ENCODE measurements around the gene ADAMTS7. TPM values are rescaled to one million over a fixed set of nuclear protein-coding genes. Genes with fewer than 3 reads are reported as not detected.

The ADAMTS7 gene
- total and polyA plus RNA-seq, 2 of the 4 experiments (the other 2 are of a cell fraction): 1.4 to 12.6 TPM

- dilution Hi-C loops (cut with HindIII; ENCODE audit: low sequenced_read_pairs, unreplicated experiment) (no loop called here), in situ Hi-C loops (cut with MboI; ENCODE audit: low sequenced_read_pairs) (no loop called here)
Observed at GRCh38 chr15:78761891-78762385, 49.3 kb downstream of the ADAMTS7 start.

More at GRCh38 chr15:78761891-78762385, 49.3 kb downstream of the ADAMTS7 start:
- WGBS, 2 experiments (ENCODE audit: extremely low coverage in 2 of 2, insufficient read length in 1 of 2): 77% methylated on average over 2 of the region's 3 CpGs; no CpG with 5 or more reads in 1 of the 2 experiments
- ChIA-PET POLR2A (ENCODE audit: unreplicated experiment) (no interaction called here), CTCF (no interaction called here)
- ATAC-seq (ENCODE audit: low read depth) (no peak), DNase-seq (no peak)
- Histone ChIP-seq H3K4ac (ENCODE audit: low read depth, low read length) (no peak overlapping the region), H3K36me3 (ENCODE audit: control insufficient read depth, insufficient read depth, low read length) (peaks cover 2% of the 10 kb centered on the region; the same call in 1 of the 2 replicates), H3K56ac (ENCODE audit: extremely low read depth, insufficient read depth, low read length) (no peak overlapping the region), H3K18ac (ENCODE audit: low read depth, low read length) (no peak overlapping the region), H4K91ac (ENCODE audit: insufficient read depth, low read depth, low read length) (no peak overlapping the region), H2BK5ac (ENCODE audit: low read depth, low read length, poor library complexity, severe bottlenecking) (no peak overlapping the region), H3K23ac (ENCODE audit: low read depth, low read length) (no peak overlapping the region), H3K9me3 (ENCODE audit: control insufficient read depth, insufficient read depth, low read length) (no peaks in the 10 kb centered on the region), H4K5ac (ENCODE audit: low read depth, low read length) (no peak overlapping the region), H3K4me1 (ENCODE audit: control insufficient read depth, insufficient read depth, low read length) (peaks cover 12% of the 10 kb centered on the region), H3K4me3 (ENCODE audit: insufficient read depth, low read depth, low read length) (no peak overlapping the region), H3K9ac (ENCODE audit: low read depth, low read length) (no peak overlapping the region), H2AK9ac (replicated peaks; ENCODE audit: low read depth, low read length, poor library complexity) (no peak overlapping the region), H4K20me1 (ENCODE audit: insufficient read depth, low read length) (no peaks in the 10 kb centered on the region), H2BK20ac (ENCODE audit: low read depth, low read length) (no peak overlapping the region), H3K27me3 (ENCODE audit: control insufficient read depth, insufficient read depth, low read length) (no peaks in the 10 kb centered on the region), H3K14ac (replicated peaks; ENCODE audit: low read depth, low read length) (no peak overlapping the region), H2BK15ac (ENCODE audit: low read depth, low read length) (no peak overlapping the region), H3K9me1 (ENCODE audit: insufficient read depth, low read length) (no peaks in the 10 kb centered on the region; the same call in 1 of the 2 replicates), H3K4me2 (ENCODE audit: low read depth, low read length) (no peak overlapping the region), H4K8ac (ENCODE audit: low read depth in 2 of 2, low read length in 2 of 2) (no peak overlapping the region), H2AK5ac (ENCODE audit: low read depth, low read length) (no peak overlapping the region), H3K79me1 (ENCODE audit: low read depth in 1 of 2, low read length in 2 of 2) (no peaks in the 10 kb centered on the region), H2BK120ac (ENCODE audit: low read depth, low read length) (no peak overlapping the region), H2AFZ (replicated peaks; ENCODE audit: low read length, poor library complexity) (no peak overlapping the region), H3K27ac (ENCODE audit: insufficient read depth, low read length) (no peak overlapping the region)
- BruUV-seq (replicated peaks): no TSS peak
- intact Hi-C loops (cut with micrococcal nuclease): no loop called here
- TF ChIP-seq SMC3 (IDR thresholded peaks at IDR 0.05; ENCODE audit: low read depth, low read length): no peak
- TF ChIP-seq NFE2L2 (IDR thresholded peaks at IDR 0.05; ENCODE audit: low read depth, low read length): no peak
- TF ChIP-seq RAD21 (IDR thresholded peaks at IDR 0.05; ENCODE audit: low read length): no peak
- no peak for TF ChIP-seq RFX5 (IDR thresholded peaks at IDR 0.05; ENCODE audit: low read depth, low read length)
- no peak for TF ChIP-seq MAZ (IDR thresholded peaks at IDR 0.05; ENCODE audit: borderline replicate concordance, low read depth, low read length)
- no peak for TF ChIP-seq BHLHE40 (IDR thresholded peaks at IDR 0.05; ENCODE audit: low read depth, low read length)
- TF ChIP-seq MAFK (IDR thresholded peaks at IDR 0.05; ENCODE audit: low read depth, low read length): no peak
- TF ChIP-seq CHD1 (IDR thresholded peaks at IDR 0.05; ENCODE audit: low read depth, low read length): no peak
- no peak for TF ChIP-seq CEBPB (IDR thresholded peaks at IDR 0.05; ENCODE audit: low read depth, low read length)
- TF ChIP-seq CTCF (conservative IDR thresholded peaks at IDR 0.05; ENCODE audit: low read depth, low read length): no peak
- no peak for TF ChIP-seq MXI1 (IDR thresholded peaks at IDR 0.05; ENCODE audit: borderline replicate concordance, low read depth, low read length)
- TF ChIP-seq ELK1 (IDR thresholded peaks at IDR 0.05; ENCODE audit: borderline replicate concordance, low read depth, low read length): no peak
- no peak for TF ChIP-seq RCOR1 (IDR thresholded peaks at IDR 0.05; ENCODE audit: insufficient replicate concordance, low read length)
- TF ChIP-seq, protein P1, sequence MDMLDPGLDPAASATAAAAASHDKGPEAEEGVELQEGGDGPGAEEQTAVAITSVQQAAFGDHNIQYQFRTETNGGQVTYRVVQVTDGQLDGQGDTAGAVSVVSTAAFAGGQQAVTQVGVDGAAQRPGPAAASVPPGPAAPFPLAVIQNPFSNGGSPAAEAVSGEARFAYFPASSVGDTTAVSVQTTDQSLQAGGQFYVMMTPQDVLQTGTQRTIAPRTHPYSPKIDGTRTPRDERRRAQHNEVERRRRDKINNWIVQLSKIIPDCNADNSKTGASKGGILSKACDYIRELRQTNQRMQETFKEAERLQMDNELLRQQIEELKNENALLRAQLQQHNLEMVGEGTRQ (IDR thresholded peaks at IDR 0.05; ENCODE audit: low read depth, low read length): no peak
- no peak for TF ChIP-seq FOS (IDR thresholded peaks at IDR 0.05; ENCODE audit: low read depth, low read length)
- TF ChIP-seq POLR2A (IDR thresholded peaks at IDR 0.05; ENCODE audit: low read depth, low read length): no peak

Measured in IMR-90 (cell line).